ENCODE results near the gene FOXP4. TPM values are rescaled to one million over a fixed set of nuclear protein-coding genes. Genes with fewer than 3 reads are reported as not detected.

The FOXP4 gene
- total RNA-seq, 1 experiment from 2014 or later: 26.0 TPM

DNA sequence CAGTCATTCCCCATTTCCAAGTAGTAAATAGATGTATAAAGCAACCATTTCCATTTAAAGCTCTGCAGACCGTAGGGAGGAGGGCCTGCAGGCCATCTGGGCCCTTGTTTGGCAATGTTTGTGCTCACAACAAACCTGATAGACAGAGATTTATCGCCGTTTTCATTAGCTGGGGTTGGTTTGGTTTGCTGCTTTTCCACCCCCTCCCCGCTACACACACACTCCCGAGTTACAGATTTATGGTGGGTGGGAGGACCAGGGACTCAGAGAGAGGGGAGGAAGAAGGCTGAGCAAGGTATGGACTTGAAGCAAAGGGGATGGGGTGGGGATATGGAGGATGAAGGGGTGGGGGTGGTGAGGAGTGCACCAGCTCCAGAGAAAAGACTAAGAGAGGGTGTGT lies 36.6 kb upstream of the FOXP4 start:
- no peak overlapping the region for H3K4me2 ChIP-seq

DNA sequence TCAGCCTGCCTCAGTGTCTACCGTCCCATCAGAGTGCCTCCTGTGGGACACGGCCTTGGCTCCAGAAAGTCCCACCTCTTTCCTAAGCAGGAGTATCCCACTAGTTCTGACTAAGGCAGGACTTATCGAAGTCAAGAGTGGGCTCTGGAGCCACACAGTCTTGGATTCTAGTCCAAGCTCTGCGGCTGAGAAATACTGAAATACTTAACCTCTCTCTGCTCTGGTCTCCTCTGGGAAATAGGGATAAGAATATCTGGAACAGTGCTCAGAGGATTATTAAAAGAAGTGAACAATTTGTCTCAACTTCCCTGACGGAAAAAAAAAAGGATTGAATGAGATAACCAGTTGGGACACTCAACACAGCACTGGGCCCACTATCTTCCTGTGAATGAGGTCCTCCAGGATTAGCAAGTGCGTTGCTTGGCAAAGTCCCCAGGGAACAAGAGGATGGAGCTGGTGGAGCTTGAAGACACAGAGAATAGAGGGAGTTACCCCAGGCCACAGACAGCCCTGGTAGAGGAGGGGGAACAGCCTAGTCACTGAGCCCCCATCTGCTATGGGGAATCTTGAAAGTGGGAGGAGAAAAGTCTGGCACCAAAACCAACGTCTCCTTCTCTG lies 34.6 kb upstream of the FOXP4 start:
- CTCF ChIA-PET: no interaction called here
- Histone ChIP-seq H3K79me2 (ENCODE audit: low read depth) (no peaks in the 10 kb centered on the region), H3K4me2 (no peak overlapping the region), H3K9me3 (ENCODE audit: insufficient read depth, low read depth) (no peaks in the 10 kb centered on the region), H3K27me3 (ENCODE audit: insufficient read depth, low read depth) (0 out of 2 replicates have a peak, but pooled peaks cover 6% of the 10 kb centered on the region), H3K4me1 (replicated peaks; ENCODE audit: insufficient read depth) (no peaks in the 10 kb centered on the region), H4K20me1 (ENCODE audit: insufficient read depth) (no peaks in the 10 kb centered on the region), H3K4me3 (no peak overlapping the region), H3K9me2 (ENCODE audit: insufficient read depth) (no peaks in the 10 kb centered on the region), H3F3A (ENCODE audit: insufficient read depth, low read depth) (no peaks in the 10 kb centered on the region), H3K27ac (no peak overlapping the region), H3K36me3 (ENCODE audit: low read depth) (no peaks in the 10 kb centered on the region), H2AFZ (no peak overlapping the region)
- TF ChIP-seq, protein P1, sequence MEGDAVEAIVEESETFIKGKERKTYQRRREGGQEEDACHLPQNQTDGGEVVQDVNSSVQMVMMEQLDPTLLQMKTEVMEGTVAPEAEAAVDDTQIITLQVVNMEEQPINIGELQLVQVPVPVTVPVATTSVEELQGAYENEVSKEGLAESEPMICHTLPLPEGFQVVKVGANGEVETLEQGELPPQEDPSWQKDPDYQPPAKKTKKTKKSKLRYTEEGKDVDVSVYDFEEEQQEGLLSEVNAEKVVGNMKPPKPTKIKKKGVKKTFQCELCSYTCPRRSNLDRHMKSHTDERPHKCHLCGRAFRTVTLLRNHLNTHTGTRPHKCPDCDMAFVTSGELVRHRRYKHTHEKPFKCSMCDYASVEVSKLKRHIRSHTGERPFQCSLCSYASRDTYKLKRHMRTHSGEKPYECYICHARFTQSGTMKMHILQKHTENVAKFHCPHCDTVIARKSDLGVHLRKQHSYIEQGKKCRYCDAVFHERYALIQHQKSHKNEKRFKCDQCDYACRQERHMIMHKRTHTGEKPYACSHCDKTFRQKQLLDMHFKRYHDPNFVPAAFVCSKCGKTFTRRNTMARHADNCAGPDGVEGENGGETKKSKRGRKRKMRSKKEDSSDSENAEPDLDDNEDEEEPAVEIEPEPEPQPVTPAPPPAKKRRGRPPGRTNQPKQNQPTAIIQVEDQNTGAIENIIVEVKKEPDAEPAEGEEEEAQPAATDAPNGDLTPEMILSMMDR (conservative IDR thresholded peaks at IDR 0.05): no peak
- TF ChIP-seq EZH2 (IDR thresholded peaks at IDR 0.05; ENCODE audit: low read depth): no peak
- BruUV-seq (replicated peaks): no TSS peak
- POLR2A ChIA-PET (ENCODE audit: unreplicated experiment): no interaction called here
- no peak for DNase-seq
- intact Hi-C loops (cut with micrococcal nuclease; ENCODE audit: unreplicated experiment): no loop called here

More for the DNA sequence above, 36.6 kb upstream of the FOXP4 start:
- Histone ChIP-seq H3K27ac (no peak overlapping the region), H3K36me3 (ENCODE audit: low read depth) (no peaks in the 10 kb centered on the region), H4K20me1 (ENCODE audit: insufficient read depth) (no peaks in the 10 kb centered on the region), H3K9me3 (ENCODE audit: insufficient read depth, low read depth) (no peaks in the 10 kb centered on the region), H2AFZ (no peak overlapping the region), H3K79me2 (ENCODE audit: low read depth) (no peaks in the 10 kb centered on the region), H3K27me3 (ENCODE audit: insufficient read depth, low read depth) (peaks cover 24% of the 10 kb centered on the region), H3K4me3 (no peak overlapping the region), H3K9me2 (ENCODE audit: insufficient read depth) (no peaks in the 10 kb centered on the region), H3F3A (ENCODE audit: insufficient read depth, low read depth) (no peaks in the 10 kb centered on the region), H3K4me1 (replicated peaks; ENCODE audit: insufficient read depth) (0 out of 2 replicates have a peak, but pooled peaks cover 2% of the 10 kb centered on the region)
- TF ChIP-seq, protein P1 (conservative IDR thresholded peaks at IDR 0.05): no peak
- no peak for TF ChIP-seq EZH2 (IDR thresholded peaks at IDR 0.05; ENCODE audit: low read depth)
- CTCF ChIA-PET: no interaction called here
- no TSS peak for BruUV-seq (replicated peaks)
- intact Hi-C loops (cut with micrococcal nuclease; ENCODE audit: unreplicated experiment): no loop called here
- POLR2A ChIA-PET (ENCODE audit: unreplicated experiment): no interaction called here
- no peak for DNase-seq

DNA sequence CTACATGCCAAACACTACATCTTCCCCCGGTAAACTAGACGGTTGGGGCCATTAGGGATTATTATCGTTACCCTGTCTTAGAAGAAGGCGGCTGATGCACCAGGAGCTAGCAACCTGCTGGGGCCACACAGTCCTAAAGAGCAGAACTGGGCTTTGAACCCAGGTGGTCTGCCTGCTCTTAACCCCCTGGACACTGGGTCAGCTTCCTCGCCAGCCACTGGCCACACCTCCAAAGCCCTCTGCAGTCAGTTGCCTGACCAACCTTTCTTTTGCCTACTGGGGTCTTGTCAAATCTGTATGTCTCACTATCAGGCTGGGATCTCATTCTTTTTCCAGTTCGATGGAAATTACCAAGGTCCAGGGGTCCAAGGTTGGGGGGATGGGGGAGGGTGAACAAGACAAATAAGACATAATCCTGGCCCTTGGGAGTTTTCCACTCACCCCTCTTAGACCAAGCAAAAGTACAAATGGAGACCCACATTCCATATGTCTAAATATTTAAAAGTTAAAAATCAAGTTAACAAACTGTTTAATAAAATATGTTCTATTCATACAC lies 34.0 kb upstream of the FOXP4 start:
- Histone ChIP-seq H3K79me2 (ENCODE audit: low read depth) (no peaks in the 10 kb centered on the region), H4K20me1 (ENCODE audit: insufficient read depth) (no peaks in the 10 kb centered on the region), H3K4me3 (no peak overlapping the region), H3F3A (ENCODE audit: insufficient read depth, low read depth) (no peaks in the 10 kb centered on the region), H3K9me3 (ENCODE audit: insufficient read depth, low read depth) (no peaks in the 10 kb centered on the region), H3K4me2 (no peak overlapping the region), H2AFZ (no peak overlapping the region), H3K4me1 (replicated peaks; ENCODE audit: insufficient read depth) (no peaks in the 10 kb centered on the region), H3K27me3 (ENCODE audit: insufficient read depth, low read depth) (0 out of 2 replicates have a peak, but pooled peaks cover 4% of the 10 kb centered on the region), H3K27ac (no peak overlapping the region), H3K9me2 (ENCODE audit: insufficient read depth) (no peaks in the 10 kb centered on the region), H3K36me3 (ENCODE audit: low read depth) (no peaks in the 10 kb centered on the region)
- ChIA-PET CTCF (no interaction called here), POLR2A (ENCODE audit: unreplicated experiment) (no interaction called here)
- no peak for DNase-seq
- TF ChIP-seq EZH2 (IDR thresholded peaks at IDR 0.05; ENCODE audit: low read depth): no peak
- TF ChIP-seq, protein P1 (conservative IDR thresholded peaks at IDR 0.05): no peak
- intact Hi-C loops (cut with micrococcal nuclease; ENCODE audit: unreplicated experiment): no loop called here
- no TSS peak for BruUV-seq (replicated peaks)
